Activated CD8-positive, alpha-beta T cell treated with anti-CD3 and anti-CD28 coated beads for 36 hours (primary cell): ENCODE results near the gene CST9. TPM values are rescaled to one million over a fixed set of nuclear protein-coding genes. Genes with fewer than 3 reads are reported as not detected.

Source experiments
- ATAC-seq: fragments of 200-7000 bp; cut with Tn5 transposase; one replicate; pipeline ENCODE4 v1.10.0; 2021; ENCODE audit warnings: mild to moderate bottlenecking, moderate library complexity
- CTCF ChIA-PET: fragments of 350-600 bp; sonication (Branson Sonifier 250); formaldehyde crosslinking; loops from one replicate; lab custom pipeline; 2021; ENCODE audit warnings: antibody characterized with exemption; lab: Charles Lee
- POLR2A ChIA-PET: fragments of 350-600 bp; sonication (Branson Sonifier 250); formaldehyde crosslinking; loops from one replicate; lab custom pipeline; 2021; ENCODE audit warnings: antibody characterized with exemption; lab: Charles Lee
- DNase-seq: peaks from one replicate; pipeline ENCODE4 v3.0.0-alpha.2; 2020
- H3K27ac Mint-ChIP-seq: one replicate; pipeline ENCODE4 v1.8.0; 2021; ENCODE audit warnings: mild to moderate bottlenecking, mixed read lengths
- H3K27me3 Mint-ChIP-seq: one replicate; pipeline ENCODE4 v1.8.0; 2021; ENCODE audit warnings: mixed read lengths
- H3K36me3 Mint-ChIP-seq: one replicate; pipeline ENCODE4 v1.8.0; 2021; ENCODE audit warnings: low read depth, mixed read lengths
- H3K4me1 Mint-ChIP-seq: one replicate; pipeline ENCODE4 v1.8.0; 2021; ENCODE audit warnings: low read depth, mixed read lengths
- H3K4me3 Mint-ChIP-seq: one replicate; pipeline ENCODE4 v1.8.0; 2021; ENCODE audit warnings: mild to moderate bottlenecking, moderate library complexity, mixed read lengths
- H3K9me3 Mint-ChIP-seq: one replicate; pipeline ENCODE4 v1.8.0; 2021; ENCODE audit warnings: mixed read lengths
- intact Hi-C: fragments of 100-400 bp; cut with micrococcal nuclease; formaldehyde crosslinking; loops from one replicate; pipeline ENCODE4 v1.10.0; 2022
- total RNA-seq, 2 experiments: library from RNA; stranded (reverse); gene quantifications; one replicate each; pipeline ENCODE4 v1.2.3, GENCODE V29; 2021
- TF ChIP-seq, protein P1 (sequence below): fragments of 200-600 bp; IDR thresholded peaks from one replicate; pipeline ENCODE4 v1.8.0; 2022; ENCODE audit warnings: antibody characterized with exemption, mild to moderate bottlenecking

Gene CST9
- total RNA-seq, 2 experiments from 2014 or later = not detected

GRCh38 chr20:23652371-23652770 lies 46.7 kb upstream of the CST9 start:
- ATAC-seq (no peak), DNase-seq (no peak)
- Mint-ChIP-seq H3K27ac (no peak overlapping the region), H3K36me3 (no peaks in the 10 kb centered on the region), H3K4me1 (no peaks in the 10 kb centered on the region), H3K4me3 (no peak overlapping the region), H3K27me3 (no peaks in the 10 kb centered on the region), H3K9me3 (no peaks in the 10 kb centered on the region)
- TF ChIP-seq, protein P1, sequence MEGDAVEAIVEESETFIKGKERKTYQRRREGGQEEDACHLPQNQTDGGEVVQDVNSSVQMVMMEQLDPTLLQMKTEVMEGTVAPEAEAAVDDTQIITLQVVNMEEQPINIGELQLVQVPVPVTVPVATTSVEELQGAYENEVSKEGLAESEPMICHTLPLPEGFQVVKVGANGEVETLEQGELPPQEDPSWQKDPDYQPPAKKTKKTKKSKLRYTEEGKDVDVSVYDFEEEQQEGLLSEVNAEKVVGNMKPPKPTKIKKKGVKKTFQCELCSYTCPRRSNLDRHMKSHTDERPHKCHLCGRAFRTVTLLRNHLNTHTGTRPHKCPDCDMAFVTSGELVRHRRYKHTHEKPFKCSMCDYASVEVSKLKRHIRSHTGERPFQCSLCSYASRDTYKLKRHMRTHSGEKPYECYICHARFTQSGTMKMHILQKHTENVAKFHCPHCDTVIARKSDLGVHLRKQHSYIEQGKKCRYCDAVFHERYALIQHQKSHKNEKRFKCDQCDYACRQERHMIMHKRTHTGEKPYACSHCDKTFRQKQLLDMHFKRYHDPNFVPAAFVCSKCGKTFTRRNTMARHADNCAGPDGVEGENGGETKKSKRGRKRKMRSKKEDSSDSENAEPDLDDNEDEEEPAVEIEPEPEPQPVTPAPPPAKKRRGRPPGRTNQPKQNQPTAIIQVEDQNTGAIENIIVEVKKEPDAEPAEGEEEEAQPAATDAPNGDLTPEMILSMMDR = no peak
- intact Hi-C loops = no loop called here
- ChIA-PET CTCF (no interaction called here), POLR2A (no interaction called here)

DNA sequence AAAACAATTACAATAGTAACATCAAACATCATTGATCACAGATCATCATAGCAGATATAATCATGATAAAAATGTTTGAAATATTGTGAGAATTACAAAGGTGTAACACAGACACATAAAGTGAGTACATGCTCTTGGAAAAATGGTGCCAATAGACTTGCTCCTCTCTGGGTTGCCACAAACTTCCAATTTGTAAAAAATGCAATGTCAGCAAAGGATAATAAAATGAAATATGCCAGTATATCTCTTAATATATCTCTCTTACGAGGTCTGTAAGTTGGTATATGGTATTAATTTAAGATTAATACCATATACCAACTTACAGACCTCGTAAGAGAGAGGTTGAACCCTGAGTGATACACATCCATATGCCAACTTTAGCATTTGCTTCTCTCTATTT lies 45.4 kb upstream of the CST9 start:
- H3K36me3 Mint-ChIP-seq = no peaks in the 10 kb centered on the region
- TF ChIP-seq, protein P1 = no peak
- CTCF ChIA-PET = no interaction called here
- no peak overlapping the region for H3K27ac Mint-ChIP-seq
- H3K4me3 Mint-ChIP-seq = no peak overlapping the region
- H3K27me3 Mint-ChIP-seq = no peaks in the 10 kb centered on the region
- intact Hi-C loops = no loop called here
- no peaks in the 10 kb centered on the region for H3K9me3 Mint-ChIP-seq
- DNase-seq = no peak
- ATAC-seq = no peak
- H3K4me1 Mint-ChIP-seq = no peaks in the 10 kb centered on the region
- POLR2A ChIA-PET = no interaction called here

DNA sequence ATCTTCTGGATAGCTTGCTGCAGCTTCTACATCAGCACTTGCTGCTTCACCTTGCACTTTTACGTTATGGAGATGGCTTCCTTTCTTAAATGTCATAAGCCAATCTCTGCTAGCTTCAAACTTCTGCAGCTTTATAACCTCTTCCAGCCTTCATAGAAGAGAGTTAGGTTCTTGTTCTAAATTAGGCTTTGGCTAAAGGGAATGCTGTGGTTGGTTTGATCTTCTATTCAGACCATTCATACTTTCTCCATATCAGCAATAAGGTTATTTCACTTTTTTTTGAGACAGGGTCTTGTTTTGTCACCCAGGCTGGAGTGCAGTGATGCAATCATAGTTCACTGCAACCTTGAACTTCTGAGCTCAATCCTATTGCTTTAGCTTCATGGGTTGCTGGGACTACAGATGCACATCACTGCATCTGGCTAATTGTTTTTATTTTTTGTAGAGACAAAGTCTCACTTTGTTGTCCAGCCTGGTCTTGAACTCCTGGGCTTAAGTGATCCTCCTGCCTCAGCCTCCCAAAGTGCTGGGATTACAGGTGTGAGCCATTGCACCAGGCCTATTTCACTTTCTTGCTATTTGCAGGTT lies 44.2 kb upstream of the CST9 start:
- no peaks in the 10 kb centered on the region for H3K27me3 Mint-ChIP-seq
- intact Hi-C loops = no loop called here
- CTCF ChIA-PET = interaction anchor here (1.2 kb wide), 1 partner anchor 208 kb away, joined by 3 read pairs; no protein-coding TSS in a partner anchor
- no peak overlapping the region for H3K4me3 Mint-ChIP-seq
- POLR2A ChIA-PET = no interaction called here
- TF ChIP-seq, protein P1 = no peak
- no peaks in the 10 kb centered on the region for H3K9me3 Mint-ChIP-seq
- no peaks in the 10 kb centered on the region for H3K4me1 Mint-ChIP-seq
- DNase-seq = no peak
- no peak for ATAC-seq
- H3K27ac Mint-ChIP-seq = no peak overlapping the region
- no peaks in the 10 kb centered on the region for H3K36me3 Mint-ChIP-seq

DNA sequence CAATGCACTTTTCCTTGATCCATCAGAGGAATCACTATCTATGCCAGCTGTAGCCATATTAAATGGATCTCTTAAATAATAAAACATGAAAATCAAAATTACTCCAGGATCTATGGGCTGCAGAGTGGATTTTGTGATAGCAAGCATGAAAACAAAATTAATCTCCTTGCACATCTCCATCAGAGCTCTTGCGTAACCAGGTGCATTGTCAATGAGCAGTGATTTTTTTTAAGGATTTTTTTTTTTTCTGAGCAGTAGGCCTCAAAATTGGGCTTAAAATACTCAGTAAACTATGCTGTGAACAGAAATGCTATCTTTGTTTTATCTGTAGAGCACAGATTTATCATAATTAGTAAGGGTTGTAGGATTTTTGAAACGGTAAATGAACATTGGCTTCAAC lies 43.5 kb upstream of the CST9 start:
- CTCF ChIA-PET = interaction anchor here (1.2 kb wide), 1 partner anchor 207 kb away, joined by 3 read pairs; no protein-coding TSS in a partner anchor
- Mint-ChIP-seq H3K4me3 (no peak overlapping the region), H3K9me3 (no peaks in the 10 kb centered on the region), H3K4me1 (no peaks in the 10 kb centered on the region), H3K36me3 (no peaks in the 10 kb centered on the region), H3K27me3 (no peaks in the 10 kb centered on the region), H3K27ac (no peak overlapping the region)
- ATAC-seq = no peak
- intact Hi-C loops = no loop called here
- DNase-seq = no peak
- TF ChIP-seq, protein P1 = no peak
- POLR2A ChIA-PET = no interaction called here

DNA sequence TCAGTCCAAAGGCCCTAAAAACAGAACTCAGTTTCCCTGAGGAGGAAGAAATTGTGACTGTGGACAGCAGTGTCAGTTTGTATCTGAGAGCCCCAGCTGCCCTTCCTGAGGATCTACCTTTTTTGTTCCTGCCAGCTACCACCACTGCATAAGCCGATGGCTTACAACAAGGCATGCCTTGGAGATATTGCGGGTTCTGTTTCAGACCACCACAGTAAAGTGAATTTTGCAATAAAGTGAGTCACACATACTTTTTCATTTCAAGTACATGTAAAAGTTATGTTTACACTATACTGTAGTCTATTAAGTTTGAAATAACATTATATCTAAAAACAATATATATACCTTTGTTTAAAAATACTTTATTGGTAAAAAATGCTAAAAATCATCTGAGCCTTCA lies 41.6 kb upstream of the CST9 start:
- no peak for ATAC-seq
- Mint-ChIP-seq H3K9me3 (no peaks in the 10 kb centered on the region), H3K4me1 (no peaks in the 10 kb centered on the region), H3K27me3 (no peaks in the 10 kb centered on the region), H3K4me3 (no peak overlapping the region), H3K36me3 (no peaks in the 10 kb centered on the region), H3K27ac (no peak overlapping the region)
- TF ChIP-seq, protein P1 = no peak
- no peak for DNase-seq
- POLR2A ChIA-PET = no interaction called here
- intact Hi-C loops = no loop called here
- CTCF ChIA-PET = no interaction called here
